IMR-90 (cell line): ENCODE measurements around the gene TMEM135. TPM values are rescaled to one million over a fixed set of nuclear protein-coding genes. Genes with fewer than 3 reads are reported as not detected.

Experiments
- ATAC-seq: fragments of 200-7000 bp; cut with Tn5 transposase; 2 replicates; pipeline ENCODE4 v1.9.1; 2020; ENCODE audit warnings: low read depth, mild to moderate bottlenecking, moderate library complexity
- BruUV-seq: library from RNA; stranded (reverse); fragments of 400-500 nt; replicated peaks from 2 replicates; lab custom pipeline; 2021; lab: Mats Ljungman, UMichigan
- CTCF ChIA-PET: fragments of 300-600 bp; formaldehyde crosslinking; extraction: SDS; loops from one replicate; lab custom pipeline; 2021; ENCODE audit warnings: antibody characterized with exemption; lab: Yijun Ruan, JAX
- POLR2A ChIA-PET: fragments of 300-600 bp; sonication (Branson Sonifier 250); formaldehyde crosslinking; loops from one replicate; lab custom pipeline; 2022; ENCODE audit warnings: antibody characterized with exemption; ENCODE audit not compliant: unreplicated experiment; lab: Charles Lee
- DNase-seq: peaks from one replicate; pipeline ENCODE4 v3.0.0; 2013
- H2AFZ ChIP-seq: replicated peaks from 2 replicates; pipeline ENCODE3; 2013; ENCODE audit warnings: low read length, mild to moderate bottlenecking; ENCODE audit not compliant: poor library complexity
- H2AK5ac ChIP-seq: 2 replicates; pipeline ENCODE4 v1.6.1; 2013; ENCODE audit warnings: low read depth, low read length, inconsistent platforms
- H2AK9ac ChIP-seq: replicated peaks from 2 replicates; pipeline ENCODE3; 2013; ENCODE audit warnings: mild to moderate bottlenecking, low read depth, low read length, moderate library complexity; ENCODE audit not compliant: poor library complexity
- H2BK120ac ChIP-seq: 2 replicates; pipeline ENCODE4 v1.6.1; 2013; ENCODE audit warnings: low read depth, low read length, inconsistent platforms
- H2BK15ac ChIP-seq: 3 replicates; pipeline ENCODE4 v1.6.1; 2013; ENCODE audit warnings: low read depth, low read length, inconsistent platforms
- H2BK20ac ChIP-seq: 2 replicates; pipeline ENCODE4 v1.6.1; 2013; ENCODE audit warnings: low read depth, mild to moderate bottlenecking, inconsistent platforms, low read length, moderate library complexity
- H2BK5ac ChIP-seq: 2 replicates; pipeline ENCODE4 v1.6.1; 2013; ENCODE audit warnings: mild to moderate bottlenecking, low read depth, low read length, inconsistent platforms; ENCODE audit not compliant: poor library complexity, severe bottlenecking
- H3K14ac ChIP-seq: replicated peaks from 2 replicates; pipeline ENCODE4 v1.6.1; 2013; ENCODE audit warnings: low read depth, low read length, inconsistent platforms
- H3K18ac ChIP-seq: 2 replicates; pipeline ENCODE4 v1.6.1; 2013; ENCODE audit warnings: low read depth, low read length, control low read depth
- H3K23ac ChIP-seq: 2 replicates; pipeline ENCODE4 v1.6.1; 2013; ENCODE audit warnings: low read depth, low read length, inconsistent platforms
- H3K27ac ChIP-seq: 2 replicates; pipeline ENCODE4 v1.5.1; 2013; ENCODE audit warnings: mild to moderate bottlenecking, control low read depth, low read length; ENCODE audit not compliant: insufficient read depth
- H3K27me3 ChIP-seq: 2 replicates; pipeline ENCODE4 v1.6.1; 2013; ENCODE audit warnings: low read length; ENCODE audit not compliant: control insufficient read depth, insufficient read depth
- H3K36me3 ChIP-seq: 2 replicates; pipeline ENCODE4 v1.6.1; 2013; ENCODE audit warnings: low read length, mixed read lengths; ENCODE audit not compliant: control insufficient read depth, insufficient read depth
- H3K4ac ChIP-seq: 2 replicates; pipeline ENCODE4 v1.6.1; 2013; ENCODE audit warnings: low read depth, low read length, inconsistent platforms
- H3K4me1 ChIP-seq: 2 replicates; pipeline ENCODE4 v1.6.1; 2013; ENCODE audit warnings: low read length, mixed read lengths; ENCODE audit not compliant: control insufficient read depth, insufficient read depth
- H3K4me2 ChIP-seq: 2 replicates; pipeline ENCODE4 v1.6.1; 2013; ENCODE audit warnings: low read depth, mild to moderate bottlenecking, control low read depth, low read length, moderate library complexity
- H3K4me3 ChIP-seq: 2 replicates; pipeline ENCODE4 v1.5.1; 2013; ENCODE audit warnings: low read depth, mild to moderate bottlenecking, control low read depth, low read length, moderate library complexity; ENCODE audit not compliant: insufficient read depth
- H3K56ac ChIP-seq: 2 replicates; pipeline ENCODE4 v1.6.1; 2013; ENCODE audit warnings: low read length, inconsistent platforms; ENCODE audit not compliant: insufficient read depth; ENCODE audit errors: extremely low read depth
- H3K79me1 ChIP-seq, 2 experiments: 2 replicates each; pipeline ENCODE4 v1.6.1; 2013; ENCODE audit warnings: low read length in 2 of 2, inconsistent platforms in 1 of 2, low read depth in 1 of 2
- H3K9ac ChIP-seq: 2 replicates; pipeline ENCODE4 v1.6.1; 2013; ENCODE audit warnings: low read depth, low read length, control low read depth
- H3K9me1 ChIP-seq: 2 replicates; pipeline ENCODE4 v1.6.1; 2013; ENCODE audit warnings: low read length, inconsistent platforms; ENCODE audit not compliant: insufficient read depth
- H3K9me3 ChIP-seq: 2 replicates; pipeline ENCODE4 v1.6.1; 2013; ENCODE audit warnings: low read length; ENCODE audit not compliant: control insufficient read depth, insufficient read depth
- H4K20me1 ChIP-seq: 2 replicates; pipeline ENCODE4 v1.6.1; 2013; ENCODE audit warnings: low read length, inconsistent platforms; ENCODE audit not compliant: insufficient read depth
- H4K5ac ChIP-seq: 2 replicates; pipeline ENCODE4 v1.6.1; 2013; ENCODE audit warnings: mild to moderate bottlenecking, low read depth, low read length, control low read depth
- H4K8ac ChIP-seq, 2 experiments: 2 replicates each; pipeline ENCODE4 v1.6.1; 2013; ENCODE audit warnings: low read depth in 2 of 2, low read length in 2 of 2, control low read depth in 1 of 2, inconsistent platforms in 1 of 2
- H4K91ac ChIP-seq: 2 replicates; pipeline ENCODE4 v1.6.1; 2013; ENCODE audit warnings: low read depth, low read length, inconsistent platforms; ENCODE audit not compliant: insufficient read depth
- BHLHE40 ChIP-seq: fragments of 150-350 bp; IDR thresholded peaks from 2 replicates; pipeline ENCODE4 v1.6.1; 2016; ENCODE audit warnings: mild to moderate bottlenecking, low read depth, low read length
- CEBPB ChIP-seq: IDR thresholded peaks from 2 replicates; pipeline ENCODE4 v1.6.1; 2012; ENCODE audit warnings: low read depth, low read length, improper control_type of control experiment
- CHD1 ChIP-seq: IDR thresholded peaks from 2 replicates; pipeline ENCODE4 v1.6.1; 2012; ENCODE audit warnings: low read depth, low read length, improper control_type of control experiment
- CTCF ChIP-seq: conservative IDR thresholded peaks from 2 replicates; pipeline ENCODE4 v1.5.1; 2012; ENCODE audit warnings: mild to moderate bottlenecking, low read depth, low read length, improper control_type of control experiment
- ELK1 ChIP-seq: fragments of 150-350 bp; IDR thresholded peaks from 2 replicates; pipeline ENCODE4 v1.6.1; 2016; ENCODE audit warnings: low read depth, mild to moderate bottlenecking, low read length, moderate library complexity, borderline replicate concordance
- FOS ChIP-seq: fragments of 150-350 bp; IDR thresholded peaks from 2 replicates; pipeline ENCODE4 v1.6.1; 2016; ENCODE audit warnings: low read depth, low read length
- MAFK ChIP-seq: IDR thresholded peaks from 2 replicates; pipeline ENCODE4 v1.6.1; 2012; ENCODE audit warnings: low read depth, low read length, improper control_type of control experiment
- MAZ ChIP-seq: IDR thresholded peaks from 2 replicates; pipeline ENCODE4 v1.6.1; 2012; ENCODE audit warnings: low read depth, mild to moderate bottlenecking, low read length, improper control_type of control experiment, moderate library complexity, borderline replicate concordance
- MXI1 ChIP-seq: IDR thresholded peaks from 2 replicates; pipeline ENCODE4 v1.6.1; 2012; ENCODE audit warnings: low read depth, mild to moderate bottlenecking, low read length, moderate library complexity, borderline replicate concordance
- NFE2L2 ChIP-seq: fragments of 150-350 bp; IDR thresholded peaks from 2 replicates; pipeline ENCODE4 v1.6.1; 2016; ENCODE audit warnings: low read depth, mild to moderate bottlenecking, low read length
- POLR2A ChIP-seq: IDR thresholded peaks from 2 replicates; pipeline ENCODE4 v1.6.1; 2012; ENCODE audit warnings: mild to moderate bottlenecking, low read depth, low read length
- RAD21 ChIP-seq: IDR thresholded peaks from 2 replicates; pipeline ENCODE4 v1.6.1; 2012; ENCODE audit warnings: low read length, improper control_type of control experiment
- RCOR1 ChIP-seq: IDR thresholded peaks from 2 replicates; pipeline ENCODE4 v1.6.1; 2012; ENCODE audit warnings: mild to moderate bottlenecking, low read length, improper control_type of control experiment; ENCODE audit not compliant: insufficient replicate concordance
- RFX5 ChIP-seq: IDR thresholded peaks from 2 replicates; pipeline ENCODE4 v1.8.0; 2012; ENCODE audit warnings: low read depth, mild to moderate bottlenecking, low read length, moderate library complexity
- SMC3 ChIP-seq: fragments of 150-350 bp; IDR thresholded peaks from 2 replicates; pipeline ENCODE4 v1.6.1; 2016; ENCODE audit warnings: low read depth, mild to moderate bottlenecking, antibody characterized with exemption, low read length, moderate library complexity
- USF2 ChIP-seq: fragments of 150-350 bp; IDR thresholded peaks from 2 replicates; pipeline ENCODE4 v1.6.1; 2017; ENCODE audit warnings: mild to moderate bottlenecking, antibody characterized with exemption, low read length, low read depth
- WGBS, 2 experiments: methylation state at CpG; one replicate each; pipeline versions ENCODE4 v1.1.5 to v1.1.7; 2013; ENCODE audit warnings: missing lambda C conversion rate in 2 of 2; ENCODE audit not compliant: insufficient read length in 1 of 2; ENCODE audit errors: extremely low coverage in 2 of 2; 5-methylcytosine and 5-hydroxymethylcytosine counted together
- dilution Hi-C: fragments of 300-500 bp; cut with HindIII; formaldehyde crosslinking; loops from one replicate; pipeline ENCODE4 v1.14.3; 2018; ENCODE audit warnings: low sequenced_read_pairs; ENCODE audit not compliant: unreplicated experiment
- in situ Hi-C: fragments of 300-500 bp; cut with MboI; formaldehyde crosslinking; loops from 3 replicates; pipeline ENCODE4 v1.14.3; 2019; ENCODE audit warnings: low sequenced_read_pairs, inconsistent platforms, mixed read lengths
- intact Hi-C: fragments of 100-400 bp; cut with micrococcal nuclease; formaldehyde crosslinking; loops from 2 replicates; pipeline ENCODE4 v1.10.0; 2022
- polyA plus RNA-seq, 3 experiments: library from polyadenylated mRNA; depleted of rRNA; stranded (reverse); fragments of >200 nt; gene quantifications; 2 replicates each; pipeline ENCODE4 v1.2.3, GENCODE V29; 2012; ENCODE audit warnings: low replicate concordance in 1 of 3
- total RNA-seq: library from RNA; depleted of rRNA; stranded (reverse); fragments of >200 nt; gene quantifications from 2 replicates; pipeline ENCODE4 v1.2.3, GENCODE V29; 2012

Gene TMEM135
- total and polyA plus RNA-seq, 2 of the 4 experiments (the other 2 are of a cell fraction) = 3.9 to 5.9 TPM

DNA sequence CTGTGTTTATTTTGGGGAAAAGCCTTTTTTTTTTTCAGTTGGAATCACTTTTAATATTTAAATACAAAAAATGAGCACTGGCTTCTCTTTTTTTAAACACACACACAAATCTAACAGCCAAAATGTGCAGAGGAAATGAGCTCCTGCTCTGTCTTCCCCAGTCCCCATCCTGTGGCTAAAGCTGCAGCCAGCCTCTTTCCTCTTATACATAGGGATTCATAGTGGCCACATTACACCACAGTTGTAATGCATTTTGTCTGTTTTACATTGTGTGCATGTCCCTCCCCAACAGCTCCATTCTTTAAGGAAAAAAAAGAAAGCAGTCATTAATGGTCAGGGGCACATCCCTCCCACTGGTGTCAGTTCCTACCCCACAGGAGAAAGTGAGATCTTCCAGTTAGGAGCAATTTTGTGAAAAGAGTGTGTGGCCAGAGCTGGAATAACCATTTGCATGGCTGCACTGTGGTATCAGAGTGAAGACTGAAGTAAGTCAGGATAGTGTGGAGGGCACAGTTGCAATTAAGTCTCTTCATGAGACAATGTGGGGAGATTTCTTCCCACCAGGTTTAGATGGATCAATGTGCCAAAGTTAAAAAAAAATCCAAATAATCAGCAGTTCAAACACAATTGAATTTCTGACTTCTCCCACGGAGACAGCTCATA, 220.6 kb downstream of the TMEM135 start:
- ATAC-seq = no peak
- Histone ChIP-seq H3K9ac (no peak overlapping the region), H3K23ac (no peak overlapping the region), H3K9me1 (no peaks in the 10 kb centered on the region), H3K4me1 (no peaks in the 10 kb centered on the region), H3K79me1 (no peaks in the 10 kb centered on the region), H3K27ac (no peak overlapping the region), H2BK20ac (no peak overlapping the region), H4K8ac (no peak overlapping the region), H4K20me1 (no peaks in the 10 kb centered on the region), H2AK5ac (no peak overlapping the region), H3K18ac (no peak overlapping the region), H3K56ac (no peak overlapping the region), H3K36me3 (no peaks in the 10 kb centered on the region), H4K5ac (no peak overlapping the region), H2AK9ac (no peak overlapping the region), H3K14ac (no peak overlapping the region), H4K91ac (no peak overlapping the region), H2AFZ (no peak overlapping the region), H2BK120ac (no peak overlapping the region), H3K9me3 (no peaks in the 10 kb centered on the region), H2BK5ac (no peak overlapping the region), H3K4me2 (no peak overlapping the region), H3K27me3 (no peaks in the 10 kb centered on the region), H2BK15ac (no peak overlapping the region), H3K4me3 (no peak overlapping the region), H3K4ac (no peak overlapping the region)
- DNase-seq = no peak
- ChIA-PET POLR2A (no interaction called here), CTCF (interaction anchor here (0.7 kb wide), 1 partner anchor 453 kb away, joined by 3 read pairs; no protein-coding TSS in a partner anchor)
- no peak for TF ChIP-seq POLR2A
- TF ChIP-seq RCOR1 = no peak
- no peak for TF ChIP-seq RFX5
- TF ChIP-seq SMC3 = no peak
- no peak for TF ChIP-seq FOS
- TF ChIP-seq NFE2L2 = no peak
- no peak for TF ChIP-seq MXI1
- TF ChIP-seq MAZ = no peak
- no peak for TF ChIP-seq USF2
- TF ChIP-seq CHD1 = no peak
- no peak for TF ChIP-seq CEBPB
- TF ChIP-seq CTCF = no peak
- TF ChIP-seq RAD21 = no peak
- TF ChIP-seq ELK1 = no peak
- TF ChIP-seq BHLHE40 = no peak
- TF ChIP-seq MAFK = no peak
- intact Hi-C loops (no loop called here), in situ Hi-C loops (no loop called here), dilution Hi-C loops (no loop called here)
- 83% methylated on average over 1 of the region's 1 CpG; no CpG with 5 or more reads in 1 of the 2 experiments for WGBS, 2 experiments
- no TSS peak for BruUV-seq
